Keratinocyte (primary cell): ENCODE results near the gene VPS13C. TPM values are rescaled to one million over a fixed set of nuclear protein-coding genes. Genes with fewer than 3 reads are reported as not detected.

Source experiments
- DNase-seq: peaks from one replicate; pipeline ENCODE4 v3.0.0-alpha.2; 2011; ENCODE audit warnings: low read depth, missing footprints, low spot score
- FAIRE-seq: peaks from 2 replicates; lab custom pipeline; 2011; peaks lifted over from hg19 to GRCh38; lab: Jason Lieb, UNC
- H2AFZ ChIP-seq: 2 replicates; pipeline ENCODE4 v1.6.0; 2012; ENCODE audit warnings: low read length, control low read depth, inconsistent platforms; ENCODE audit not compliant: control insufficient read depth
- H3K27ac ChIP-seq: 2 replicates; pipeline ENCODE4 v1.5.1; 2011; ENCODE audit warnings: low read length; ENCODE audit not compliant: control insufficient read depth, insufficient read depth
- H3K27me3 ChIP-seq: 3 replicates; pipeline ENCODE4 v1.6.0; 2011; ENCODE audit warnings: low read length; ENCODE audit not compliant: control insufficient read depth, insufficient read depth; ENCODE audit errors: extremely low read depth
- H3K36me3 ChIP-seq, 2 experiments: 2 replicates in 1 of 2; 3 replicates in 1 of 2; pipeline ENCODE4 v1.5.1; 2011; ENCODE audit warnings: low read length in 2 of 2, mild to moderate bottlenecking in 1 of 2; ENCODE audit not compliant: control insufficient read depth in 2 of 2, insufficient read depth in 2 of 2; ENCODE audit errors: extremely low read depth in 1 of 2
- H3K4me1 ChIP-seq: 3 replicates; pipeline ENCODE4 v1.5.1; 2011; ENCODE audit warnings: low read length; ENCODE audit not compliant: control insufficient read depth, insufficient read depth; ENCODE audit errors: extremely low read depth
- H3K4me2 ChIP-seq: 3 replicates; pipeline ENCODE4 v1.6.0; 2011; ENCODE audit warnings: low read depth, low read length; ENCODE audit not compliant: control insufficient read depth, insufficient read depth; ENCODE audit errors: extremely low read depth
- H3K4me3 ChIP-seq, 3 experiments: fragments of 200-600 bp in 1 of 3; sonication (generic) in 1 of 3; 2 replicates in 2 of 3; 3 replicates in 1 of 3; pipeline ENCODE4 v1.5.1; 2011 to 2016; ENCODE audit warnings: low read length in 3 of 3, mild to moderate bottlenecking in 3 of 3, control low read depth in 2 of 3, inconsistent platforms in 1 of 3, low read depth in 1 of 3, mixed read lengths in 1 of 3, mixed run types in 1 of 3, moderate library complexity in 1 of 3; ENCODE audit not compliant: control insufficient read depth in 2 of 3, insufficient read depth in 2 of 3; ENCODE audit errors: extremely low read depth in 1 of 3
- H3K79me2 ChIP-seq: 2 replicates; pipeline ENCODE4 v1.6.0; 2012; ENCODE audit warnings: low read length; ENCODE audit not compliant: control insufficient read depth, insufficient read depth
- H3K9ac ChIP-seq: 3 replicates; pipeline ENCODE4 v1.6.0; 2011; ENCODE audit warnings: low read length; ENCODE audit not compliant: control insufficient read depth, insufficient read depth; ENCODE audit errors: extremely low read depth
- H3K9me1 ChIP-seq: 3 replicates; pipeline ENCODE4 v1.6.0; 2011; ENCODE audit warnings: low read length; ENCODE audit not compliant: control insufficient read depth, insufficient read depth; ENCODE audit errors: extremely low read depth
- H3K9me3 ChIP-seq: 2 replicates; pipeline ENCODE4 v1.5.1; 2012; ENCODE audit warnings: low read depth, low read length; ENCODE audit not compliant: control insufficient read depth
- H4K20me1 ChIP-seq: 3 replicates; pipeline ENCODE4 v1.6.0; 2011; ENCODE audit warnings: low read length; ENCODE audit not compliant: control insufficient read depth, insufficient read depth; ENCODE audit errors: extremely low read depth
- CTCF ChIP-seq, 3 experiments: IDR thresholded peaks in 1 of 3; conservative IDR thresholded peaks in 1 of 3; optimal IDR thresholded peaks in 1 of 3; 2 replicates in 2 of 3; 3 replicates in 1 of 3; pipeline versions ENCODE3 to v1.5.1; 2011; ENCODE audit warnings: low read length in 3 of 3, mild to moderate bottlenecking in 3 of 3, moderate library complexity in 2 of 3, control low read depth in 1 of 3, inconsistent platforms in 1 of 3; ENCODE audit not compliant: insufficient read depth in 2 of 3; ENCODE audit errors: extremely low read depth in 1 of 3
- EZH2 ChIP-seq: IDR thresholded peaks from one replicate; pipeline ENCODE4 v1.6.1; 2012; ENCODE audit warnings: inconsistent platforms, mild to moderate bottlenecking, low read length, moderate library complexity
- dilution Hi-C: fragments of 300-500 bp; cut with MboI; formaldehyde crosslinking; loops from one replicate; pipeline ENCODE4 v1.7.0; 2020; ENCODE audit warnings: low sequenced_read_pairs; ENCODE audit not compliant: extremely low pct_ligation_motif_present
- polyA plus RNA-seq, 5 experiments: library from polyadenylated mRNA; depleted of rRNA in 3 of 5; stranded (reverse) in 3 of 5; stranded (forward) in 1 of 5; unstranded in 1 of 5; fragments of >200 nt; gene quantifications; 1 replicate in 1 of 5; 2 replicates in 3 of 5; 3 replicates in 1 of 5; pipeline versions ENCODE4 v1.2.1 to v1.2.3, GENCODE V29; 2011 to 2012; ENCODE audit warnings: missing spikeins in 2 of 5, low read depth in 1 of 5, low replicate concordance in 1 of 5

Gene VPS13C
- polyA plus RNA-seq, 1 donor (not counting 4 experiments of a cell fraction or from before 2014, with no cell fraction given): 13.5 TPM

- FAIRE-seq (no peak), DNase-seq (no peak)
- Histone ChIP-seq H4K20me1 (no peaks in the 10 kb centered on the region), H3K27ac (no peak overlapping the region), H3K9me1 (no peaks in the 10 kb centered on the region), H3K27me3 (no peaks in the 10 kb centered on the region), H3K4me1 (no peaks in the 10 kb centered on the region), H2AFZ (no peak overlapping the region), H3K4me3 (no peak overlapping the region), H3K4me2 (no peak overlapping the region), H3K9me3 (no peaks in the 10 kb centered on the region), H3K79me2 (no peaks in the 10 kb centered on the region), H3K36me3 (peaks cover 0 to 1% of the 10 kb centered on the region in 2 experiments), H3K9ac (no peak overlapping the region)
- no peak for TF ChIP-seq CTCF (optimal IDR thresholded peaks at IDR 0.05 in 1 of 3, IDR thresholded peaks at IDR 0.05 in 1 of 3, conservative IDR thresholded peaks at IDR 0.05 in 1 of 3; ENCODE audit: extremely low read depth in 1 of 3, insufficient read depth in 2 of 3, low read length in 3 of 3)
- no peak for TF ChIP-seq EZH2
- dilution Hi-C loops: no loop called here
Measured at GRCh38 chr15:61994216-61994615, 66.0 kb downstream of the VPS13C start.

DNA sequence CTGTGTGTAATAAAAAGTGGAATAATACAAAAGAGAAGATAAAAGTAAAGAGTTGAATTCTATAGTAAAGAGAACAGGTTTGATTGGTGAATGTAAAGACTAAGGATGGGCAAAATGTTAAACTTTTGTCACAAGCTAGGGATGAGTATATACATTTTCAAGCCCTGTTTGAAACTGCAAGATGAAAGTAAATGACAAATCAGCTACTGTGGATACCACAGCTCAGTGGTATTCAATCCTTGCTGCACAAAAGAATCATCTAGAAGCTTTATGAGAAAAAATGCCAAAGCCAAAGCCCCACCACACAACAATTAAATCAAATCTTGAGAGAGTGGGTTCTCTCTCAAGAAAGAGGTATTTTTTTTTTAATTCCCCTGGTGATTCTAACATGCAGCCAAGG lies 67.7 kb downstream of the VPS13C start:
- Histone ChIP-seq H2AFZ (no peak overlapping the region), H3K4me2 (no peak overlapping the region), H3K9ac (no peak overlapping the region), H3K79me2 (no peaks in the 10 kb centered on the region), H3K27ac (no peak overlapping the region), H4K20me1 (no peaks in the 10 kb centered on the region), H3K9me1 (no peaks in the 10 kb centered on the region), H3K27me3 (no peaks in the 10 kb centered on the region), H3K36me3 (no peaks in the 10 kb centered on the region), H3K4me1 (no peaks in the 10 kb centered on the region), H3K4me3 (no peak overlapping the region), H3K9me3 (no peaks in the 10 kb centered on the region)
- dilution Hi-C loops: no loop called here
- FAIRE-seq: no peak
- TF ChIP-seq CTCF (optimal IDR thresholded peaks at IDR 0.05 in 1 of 3, IDR thresholded peaks at IDR 0.05 in 1 of 3, conservative IDR thresholded peaks at IDR 0.05 in 1 of 3; ENCODE audit: extremely low read depth in 1 of 3, insufficient read depth in 2 of 3, low read length in 3 of 3) (no peak), EZH2 (no peak)
- DNase-seq: no peak
